OCI-M2 (cell line): ENCODE measurements around the gene BCL11B.

Experiments used
- DNase-seq: peaks from one replicate; lab custom pipeline; 2025; ENCODE audit not compliant: unreplicated experiment; lab: John Stamatoyannopoulos, UW

BCL11B gene

GRCh38 chr14:99185436-99186068, 86.4 kb downstream of the BCL11B start:
- DNase-seq, result no peak

- DNase-seq, result no peak
Observed at GRCh38 chr14:99183716-99184115, 88.3 kb downstream of the BCL11B start.

- DNase-seq, result no peak
Observed at GRCh38 chr14:99183311-99183710, 88.7 kb downstream of the BCL11B start.

- no peak for DNase-seq
Observed at GRCh38 chr14:99182548-99183250, 89.3 kb downstream of the BCL11B start.

GRCh38 chr14:99181804-99182520, 90.0 kb downstream of the BCL11B start:
- no peak for DNase-seq

- DNase-seq, result no peak
Observed at GRCh38 chr14:99181241-99181640, 90.8 kb downstream of the BCL11B start.

GRCh38 chr14:99179946-99180345, 92.1 kb downstream of the BCL11B start:
- no peak for DNase-seq

- DNase-seq, result no peak
Observed at GRCh38 chr14:99179506-99179905, 92.5 kb downstream of the BCL11B start.

GRCh38 chr14:99177886-99178835, 93.8 kb downstream of the BCL11B start:
- no peak for DNase-seq

- no peak for DNase-seq
Observed at GRCh38 chr14:99177046-99177655, 94.8 kb downstream of the BCL11B start.

- no peak for DNase-seq
Observed at GRCh38 chr14:99176156-99176945, 95.6 kb downstream of the BCL11B start.

- no peak for DNase-seq
Observed at GRCh38 chr14:99175331-99176155, 96.5 kb downstream of the BCL11B start.

GRCh38 chr14:99174770-99175319, 97.2 kb downstream of the BCL11B start:
- DNase-seq, result no peak

- DNase-seq, result no peak
Observed at GRCh38 chr14:99174081-99174769, 97.8 kb downstream of the BCL11B start.

- DNase-seq, result no peak
Observed at GRCh38 chr14:99173506-99173905, 98.5 kb downstream of the BCL11B start.

- DNase-seq, result no peak
Observed at GRCh38 chr14:99173086-99173485, 98.9 kb downstream of the BCL11B start.

- DNase-seq, result no peak
Observed at GRCh38 chr14:99171396-99171795, 100.6 kb downstream of the BCL11B start.

GRCh38 chr14:99169776-99170356, 102.1 kb downstream of the BCL11B start:
- no peak for DNase-seq
